GM23248 (cell line): Measurements from ENCODE around the gene NFATC2. TPM values are rescaled to one million over a fixed set of nuclear protein-coding genes. Genes with fewer than 3 reads are reported as not detected.

Experiments used
- DNase-seq: peaks from one replicate; pipeline ENCODE4 v3.0.0-alpha.2; 2015
- H2AFZ ChIP-seq: fragments of 200-600 bp; sonication (generic); 2 replicates; pipeline ENCODE4 v1.6.1; 2016; ENCODE audit warnings: antibody characterized with exemption
- H3F3A ChIP-seq: fragments of 200-600 bp; sonication (generic); 2 replicates; pipeline ENCODE4 v1.6.1; 2016; ENCODE audit warnings: mild to moderate bottlenecking, antibody characterized with exemption, mixed run types; ENCODE audit not compliant: insufficient read depth
- H3K27ac ChIP-seq: fragments of 200-600 bp; sonication (generic); 2 replicates; pipeline ENCODE4 v1.5.1; 2016; ENCODE audit warnings: mild to moderate bottlenecking
- H3K27me3 ChIP-seq: fragments of 200-600 bp; sonication (generic); replicated peaks from 2 replicates; pipeline ENCODE4 v1.6.1; 2016; ENCODE audit warnings: mild to moderate bottlenecking; ENCODE audit not compliant: insufficient read depth
- H3K36me3 ChIP-seq: fragments of 200-600 bp; sonication (generic); 2 replicates; pipeline ENCODE4 v1.6.1; 2016; ENCODE audit warnings: low read depth, mild to moderate bottlenecking
- H3K4me1 ChIP-seq: fragments of 200-600 bp; sonication (generic); 2 replicates; pipeline ENCODE4 v1.6.1; 2016; ENCODE audit warnings: mild to moderate bottlenecking; ENCODE audit not compliant: insufficient read depth
- H3K4me2 ChIP-seq: fragments of 200-600 bp; sonication (generic); one replicate; pipeline ENCODE4 v1.6.1; 2016; ENCODE audit warnings: mild to moderate bottlenecking; ENCODE audit not compliant: unreplicated experiment
- H3K4me3 ChIP-seq: fragments of 200-600 bp; sonication (generic); 2 replicates; pipeline ENCODE4 v1.5.1; 2016; ENCODE audit warnings: mild to moderate bottlenecking
- H3K79me2 ChIP-seq: fragments of 200-600 bp; sonication (generic); 2 replicates; pipeline ENCODE4 v1.6.1; 2016; ENCODE audit warnings: mild to moderate bottlenecking; ENCODE audit not compliant: insufficient read depth
- H3K9ac ChIP-seq: fragments of 200-600 bp; sonication (generic); 2 replicates; pipeline ENCODE4 v1.6.1; 2016; ENCODE audit warnings: mild to moderate bottlenecking
- H3K9me2 ChIP-seq: fragments of 200-600 bp; sonication (generic); 2 replicates; pipeline ENCODE4 v1.6.1; 2016; ENCODE audit warnings: mixed run types, mild to moderate bottlenecking, moderate library complexity; ENCODE audit not compliant: insufficient read depth
- H3K9me3 ChIP-seq: fragments of 200-600 bp; sonication (generic); one replicate; pipeline ENCODE4 v1.6.1; 2017; ENCODE audit warnings: low read depth
- H4K20me1 ChIP-seq: fragments of 200-600 bp; sonication (generic); 2 replicates; pipeline ENCODE4 v1.6.0; 2016; ENCODE audit not compliant: insufficient read depth
- EZH2 ChIP-seq: fragments of 200-600 bp; sonication (generic); IDR thresholded peaks from 2 replicates; pipeline ENCODE4 v1.6.1; 2018; ENCODE audit warnings: antibody characterized with exemption, mild to moderate bottlenecking; ENCODE audit not compliant: insufficient read depth, poor library complexity, severe bottlenecking
- EZH2phosphoT487 ChIP-seq: fragments of 200-600 bp; sonication (generic); IDR thresholded peaks from 2 replicates; pipeline ENCODE4 v1.6.1; 2018; ENCODE audit warnings: antibody characterized with exemption, moderate library complexity, mild to moderate bottlenecking, low read depth; ENCODE audit not compliant: insufficient read depth
- WGBS, 2 experiments: methylation state at CpG; one replicate each; pipeline ENCODE4 v1.1.6; 2015 to 2017; ENCODE audit warnings: low lambda C conversion rate in 2 of 2, low coverage in 1 of 2; ENCODE audit errors: missing lambda C conversion rate in 2 of 2; 5-methylcytosine and 5-hydroxymethylcytosine counted together
- in situ Hi-C: fragments of 300-500 bp; cut with MboI; formaldehyde crosslinking; loops from 2 replicates; pipeline ENCODE4 v1.15.0; 2020
- polyA plus RNA-seq: library from polyadenylated mRNA; unstranded; fragments of >200 nt; fragmentation: Nextera tagmentation; extraction: Ambion mirVana; gene quantifications from 2 replicates; pipeline ENCODE4 v1.2.1, GENCODE V29; 2016
- total RNA-seq: library from RNA; depleted of rRNA; stranded (reverse); fragments of >200 nt; shearing (Covaris generic); gene quantifications from 2 replicates; pipeline ENCODE4 v1.2.3, GENCODE V29; 2014

The NFATC2 gene
- total and polyA plus RNA-seq, 2 experiments from 2014 or later: 0.11 to 0.14 TPM

DNA sequence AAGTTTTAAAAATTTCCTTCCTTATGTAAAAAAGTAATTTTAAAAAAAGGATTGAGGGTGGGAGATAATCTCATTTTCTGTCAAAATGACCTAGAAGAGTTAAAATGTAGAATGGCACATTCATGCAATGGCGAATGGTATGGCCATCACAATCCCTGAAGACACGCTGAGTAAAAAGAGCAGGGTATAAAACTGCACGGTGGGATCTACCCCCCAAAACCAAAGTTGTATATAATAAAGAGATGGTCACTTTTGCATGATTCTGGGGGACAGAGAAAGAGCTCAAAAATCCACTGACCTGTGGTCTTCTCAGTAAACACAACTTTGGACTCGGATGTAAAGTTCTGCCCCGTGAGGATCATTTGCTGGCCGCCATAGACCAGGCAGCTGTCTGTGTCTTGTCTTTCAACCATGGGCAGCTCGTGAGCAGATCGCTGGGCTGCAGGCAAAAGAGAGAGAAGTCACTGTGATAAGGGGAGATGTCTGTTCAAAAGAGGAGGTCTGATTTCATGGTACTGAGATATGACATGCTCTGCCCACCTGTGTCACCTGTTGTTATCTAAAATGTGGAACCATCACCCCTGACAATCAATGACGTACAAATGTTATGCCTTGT is 88.2 kb downstream of the NFATC2 start:
- Histone ChIP-seq H3K9me3 (no peaks in the 10 kb centered on the region), H3F3A (peaks cover 7% of the 10 kb centered on the region), H3K36me3 (no peaks in the 10 kb centered on the region), H3K27me3 (no peaks in the 10 kb centered on the region), H3K4me2 (no peak overlapping the region), H2AFZ (no peak overlapping the region), H3K27ac (no peak overlapping the region), H3K9ac (no peak overlapping the region), H3K9me2 (no peaks in the 10 kb centered on the region), H3K4me3 (no peak overlapping the region), H3K4me1 (peaks cover 14% of the 10 kb centered on the region), H4K20me1 (no peaks in the 10 kb centered on the region), H3K79me2 (no peaks in the 10 kb centered on the region)
- no peak for TF ChIP-seq EZH2phosphoT487
- no peak for TF ChIP-seq EZH2
- WGBS, 2 experiments: 87% methylated on average over 9 of the region's 9 CpGs
- in situ Hi-C loops: no loop called here
- no peak for DNase-seq

- Histone ChIP-seq H3K79me2 (no peaks in the 10 kb centered on the region), H3K27ac (no peak overlapping the region), H3K27me3 (no peaks in the 10 kb centered on the region), H4K20me1 (no peaks in the 10 kb centered on the region), H3K9me2 (no peaks in the 10 kb centered on the region), H3F3A (peaks cover 7% of the 10 kb centered on the region), H3K4me2 (no peak overlapping the region), H3K4me1 (peaks cover 15% of the 10 kb centered on the region), H2AFZ (no peak overlapping the region), H3K9ac (no peak overlapping the region), H3K9me3 (no peaks in the 10 kb centered on the region), H3K36me3 (no peaks in the 10 kb centered on the region), H3K4me3 (no peak overlapping the region)
- TF ChIP-seq EZH2phosphoT487: no peak
- TF ChIP-seq EZH2: no peak
- in situ Hi-C loops: no loop called here
- no peak for DNase-seq
- WGBS, 2 experiments: 74 to 75% methylated on average over 13 of the region's 13 CpGs
Observed at GRCh38 chr20:51452734-51453365, 89.7 kb downstream of the NFATC2 start.

GRCh38 chr20:51452091-51452613 is 90.4 kb downstream of the NFATC2 start:
- WGBS, 2 experiments: 87 to 90% methylated on average over 6 of the region's 6 CpGs
- peaks cover 7% of the 10 kb centered on the region for H3F3A ChIP-seq
- H3K9me3 ChIP-seq: no peaks in the 10 kb centered on the region
- TF ChIP-seq EZH2: no peak
- no peak for TF ChIP-seq EZH2phosphoT487
- H4K20me1 ChIP-seq: no peaks in the 10 kb centered on the region
- no peak overlapping the region for H2AFZ ChIP-seq
- in situ Hi-C loops: no loop called here
- no peaks in the 10 kb centered on the region for H3K9me2 ChIP-seq
- no peaks in the 10 kb centered on the region for H3K79me2 ChIP-seq
- no peak overlapping the region for H3K4me3 ChIP-seq
- H3K27ac ChIP-seq: no peak overlapping the region
- peaks cover 16% of the 10 kb centered on the region for H3K4me1 ChIP-seq
- H3K36me3 ChIP-seq: no peaks in the 10 kb centered on the region
- no peak overlapping the region for H3K9ac ChIP-seq
- no peaks in the 10 kb centered on the region for H3K27me3 ChIP-seq
- no peak for DNase-seq
- H3K4me2 ChIP-seq: no peak overlapping the region

DNA sequence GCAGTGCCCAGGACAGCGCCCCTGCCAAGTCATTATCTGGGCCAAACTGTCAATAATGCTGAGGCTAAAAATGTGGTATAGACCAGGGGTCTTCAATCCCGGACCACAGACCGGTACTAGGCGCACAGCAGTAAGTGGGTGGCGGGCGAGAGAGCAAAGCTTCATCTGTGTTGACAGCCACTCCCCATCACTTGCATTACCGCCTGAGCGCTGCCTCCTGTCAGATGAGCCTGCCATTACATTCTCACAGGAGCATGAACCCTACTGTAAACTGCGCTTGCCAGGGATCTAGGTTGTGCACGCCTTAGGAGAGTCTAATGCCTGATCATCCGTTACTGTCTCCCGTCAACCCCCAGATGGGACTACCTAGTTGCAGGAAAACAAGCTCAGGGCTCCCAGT is 91.0 kb downstream of the NFATC2 start:
- Histone ChIP-seq H3K4me1 (peaks cover 17% of the 10 kb centered on the region), H3K27me3 (no peaks in the 10 kb centered on the region), H3K36me3 (no peaks in the 10 kb centered on the region), H3K4me3 (no peak overlapping the region), H3K27ac (no peak overlapping the region), H3K9me3 (no peaks in the 10 kb centered on the region), H3F3A (peaks cover 9% of the 10 kb centered on the region), H2AFZ (no peak overlapping the region), H3K9ac (no peak overlapping the region), H4K20me1 (no peaks in the 10 kb centered on the region), H3K9me2 (no peaks in the 10 kb centered on the region), H3K4me2 (no peak overlapping the region), H3K79me2 (no peaks in the 10 kb centered on the region)
- no peak for TF ChIP-seq EZH2phosphoT487
- no peak for TF ChIP-seq EZH2
- WGBS, 2 experiments: 92 to 98% methylated on average over 12 of the region's 12 CpGs
- in situ Hi-C loops: no loop called here
- no peak for DNase-seq
